ENCODE results near the gene GABPB2. TPM values are rescaled to one million over a fixed set of nuclear protein-coding genes. Genes with fewer than 3 reads are reported as not detected.

GABPB2 gene
- total and polyA plus RNA-seq, 3 donors from 2014 or later = 43.1 to 50.2 (median 45.3) TPM

DNA sequence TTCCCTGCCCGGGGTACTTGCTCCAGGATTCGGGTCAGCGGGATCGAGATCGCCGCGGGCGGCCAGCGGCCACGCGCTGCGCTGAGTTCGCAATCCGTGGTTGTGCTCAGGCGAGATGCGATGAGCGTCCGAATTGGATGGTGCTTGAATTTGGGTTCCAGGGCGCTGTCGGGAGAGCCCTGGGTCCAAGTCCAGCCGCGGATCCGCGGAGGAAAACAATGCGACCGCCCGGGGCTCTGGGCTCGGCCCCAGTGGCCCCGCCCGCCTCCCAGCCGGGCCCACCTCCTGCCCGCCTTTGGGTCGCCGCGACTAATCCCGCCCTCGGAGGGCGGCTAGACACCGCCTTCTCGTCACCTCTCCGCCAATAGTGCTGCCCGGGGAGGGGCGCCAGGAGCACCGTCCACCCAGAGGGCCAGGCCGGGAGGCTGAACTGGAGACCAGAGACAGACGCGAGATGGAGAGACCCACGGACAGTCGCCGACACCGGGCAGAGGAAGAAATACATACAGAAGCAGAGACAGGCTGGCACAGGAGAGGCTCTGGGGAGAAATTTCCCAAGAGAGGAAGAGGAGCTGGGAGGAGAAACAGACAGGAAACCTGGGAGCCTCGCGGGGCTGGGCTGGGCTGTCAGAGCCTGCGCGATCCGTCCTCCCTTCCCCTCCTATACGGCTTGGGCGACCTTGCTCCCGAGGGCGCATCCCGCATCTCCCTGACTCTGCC lies 76.0 kb downstream of the GABPB2 start, which contains the start of gene SEMA6C:
Gene SEMA6C (minus strand): TSS at position 220 of the 720 bp plus-strand sequence. CDS start 4,010 bp downstream, outside the sequence.
- no peaks in the 10 kb centered on the region for H3K27me3 ChIP-seq
- H3K4me1 ChIP-seq = peaks cover 46% of the 10 kb centered on the region
- intact Hi-C loops (cut with DNase I; ENCODE audit: low total_unique reads) = no loop called here
- H3K9me3 ChIP-seq = no peaks in the 10 kb centered on the region
- DNase-seq = peak; percentile 97
- H3K36me3 ChIP-seq (ENCODE audit: low read depth, missing control alignments) = no peaks in the 10 kb centered on the region
- peak within 1 kb of the TSS; percentile 66 to 85 for H3K27ac ChIP-seq
- 0 to 1% methylated on average over 10 to 60 of the region's 61 CpGs for WGBS, 2 donors
- TF ChIP-seq POLR2A (IDR thresholded peaks at IDR 0.05) = peak; percentile 68
- TF ChIP-seq, protein P1, sequence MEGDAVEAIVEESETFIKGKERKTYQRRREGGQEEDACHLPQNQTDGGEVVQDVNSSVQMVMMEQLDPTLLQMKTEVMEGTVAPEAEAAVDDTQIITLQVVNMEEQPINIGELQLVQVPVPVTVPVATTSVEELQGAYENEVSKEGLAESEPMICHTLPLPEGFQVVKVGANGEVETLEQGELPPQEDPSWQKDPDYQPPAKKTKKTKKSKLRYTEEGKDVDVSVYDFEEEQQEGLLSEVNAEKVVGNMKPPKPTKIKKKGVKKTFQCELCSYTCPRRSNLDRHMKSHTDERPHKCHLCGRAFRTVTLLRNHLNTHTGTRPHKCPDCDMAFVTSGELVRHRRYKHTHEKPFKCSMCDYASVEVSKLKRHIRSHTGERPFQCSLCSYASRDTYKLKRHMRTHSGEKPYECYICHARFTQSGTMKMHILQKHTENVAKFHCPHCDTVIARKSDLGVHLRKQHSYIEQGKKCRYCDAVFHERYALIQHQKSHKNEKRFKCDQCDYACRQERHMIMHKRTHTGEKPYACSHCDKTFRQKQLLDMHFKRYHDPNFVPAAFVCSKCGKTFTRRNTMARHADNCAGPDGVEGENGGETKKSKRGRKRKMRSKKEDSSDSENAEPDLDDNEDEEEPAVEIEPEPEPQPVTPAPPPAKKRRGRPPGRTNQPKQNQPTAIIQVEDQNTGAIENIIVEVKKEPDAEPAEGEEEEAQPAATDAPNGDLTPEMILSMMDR (IDR thresholded peaks at IDR 0.05) = no peak
- H3K4me3 ChIP-seq = peak within 1 kb of the TSS; percentile 86 to 93

DNA sequence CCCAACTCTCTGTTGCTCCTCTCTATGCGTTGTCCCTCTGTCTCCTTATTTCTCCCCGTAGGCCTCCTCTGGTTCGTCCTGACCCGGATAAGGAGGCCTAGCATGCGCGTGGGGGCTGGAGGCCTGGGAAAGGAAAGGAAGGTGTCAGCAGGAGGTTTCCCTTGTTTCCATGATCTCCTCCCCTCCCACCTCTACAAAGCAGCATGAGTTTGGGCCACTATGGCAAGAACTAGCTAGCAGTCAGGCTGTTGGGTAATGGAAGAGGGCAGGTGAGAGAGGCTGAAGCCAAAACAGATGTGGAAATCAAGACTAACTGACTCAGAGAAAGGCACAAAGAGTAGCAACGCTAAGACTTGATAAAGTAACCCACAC lies 76.6 kb downstream of the GABPB2 start:
- 4 to 7% methylated on average over 7 of the region's 7 CpGs for WGBS, 2 donors
- Histone ChIP-seq H3K4me1 (peaks cover 46% of the 10 kb centered on the region), H3K4me3 (peak overlapping the region; percentile 86 to 93), H3K36me3 (ENCODE audit: low read depth, missing control alignments) (no peaks in the 10 kb centered on the region), H3K27me3 (no peaks in the 10 kb centered on the region), H3K9me3 (no peaks in the 10 kb centered on the region), H3K27ac (peak overlapping the region; percentile 66 to 85)
- intact Hi-C loops (cut with DNase I; ENCODE audit: low total_unique reads) = no loop called here
- no peak for DNase-seq
- no peak for TF ChIP-seq POLR2A (IDR thresholded peaks at IDR 0.05)
- TF ChIP-seq, protein P1 (IDR thresholded peaks at IDR 0.05) = no peak

DNA sequence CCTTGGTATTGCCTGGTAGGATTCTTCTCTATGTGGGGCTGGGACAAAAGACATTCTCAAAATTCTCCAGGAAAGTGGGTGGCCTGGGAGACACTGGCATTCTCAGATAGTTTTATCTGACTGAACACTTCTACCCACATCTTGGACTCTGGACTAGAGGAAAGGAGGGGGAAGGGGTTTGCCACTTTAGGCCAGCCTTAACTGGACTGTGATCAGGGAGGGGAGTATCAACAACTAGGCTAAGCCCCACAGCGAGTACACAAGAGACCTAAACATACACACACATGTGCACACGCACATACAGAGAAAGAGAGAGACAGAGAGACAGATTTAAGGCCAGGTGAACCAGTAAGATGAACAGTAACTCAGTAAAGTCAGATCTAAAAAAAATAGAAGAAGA lies 77.1 kb downstream of the GABPB2 start:
- DNase-seq = no peak
- no peak for TF ChIP-seq POLR2A (IDR thresholded peaks at IDR 0.05)
- TF ChIP-seq, protein P1 (IDR thresholded peaks at IDR 0.05) = no peak
- Histone ChIP-seq H3K27ac (peak overlapping the region; percentile 66 to 85), H3K27me3 (no peaks in the 10 kb centered on the region), H3K9me3 (no peaks in the 10 kb centered on the region), H3K4me3 (peak overlapping the region in 1 of 2 donors; percentile 93), H3K4me1 (peaks cover 46% of the 10 kb centered on the region), H3K36me3 (ENCODE audit: low read depth, missing control alignments) (no peaks in the 10 kb centered on the region)
- intact Hi-C loops (cut with DNase I; ENCODE audit: low total_unique reads) = no loop called here
- 63 to 74% methylated on average over 2 of the region's 2 CpGs for WGBS, 2 donors

DNA sequence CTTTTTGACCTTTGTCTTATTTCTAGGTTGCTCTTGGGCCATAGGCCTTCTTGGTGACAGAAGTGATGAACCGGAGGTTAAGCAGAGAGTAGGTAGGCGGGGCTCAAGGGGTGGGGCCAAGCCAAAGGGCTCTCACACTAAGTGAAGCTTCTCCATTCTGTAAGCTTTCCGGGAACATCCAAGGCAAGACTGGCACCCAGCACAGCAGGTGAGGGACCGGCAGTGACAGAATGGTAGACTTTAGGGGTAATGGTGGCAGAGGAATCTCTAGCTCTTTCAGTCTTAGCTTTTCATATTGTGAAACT lies 85.9 kb downstream of the GABPB2 start, which contains the start of gene TNFAIP8L2:
Gene TNFAIP8L2 (plus strand): TSS at position 135 of the 305 bp plus-strand sequence. CDS start 2,049 bp downstream, outside the sequence.
- peaks cover 4% of the 10 kb centered on the region for H3K4me1 ChIP-seq
- no peaks in the 10 kb centered on the region for H3K9me3 ChIP-seq
- H3K36me3 ChIP-seq (ENCODE audit: low read depth, missing control alignments) = no peaks in the 10 kb centered on the region
- H3K27me3 ChIP-seq = no peaks in the 10 kb centered on the region
- WGBS, 2 donors = 68 to 77% methylated on average over 4 of the region's 4 CpGs
- H3K4me3 ChIP-seq = no peak within 1 kb of the TSS
- no peak for DNase-seq
- intact Hi-C loops (cut with DNase I; ENCODE audit: low total_unique reads) = no loop called here
- TF ChIP-seq POLR2A (IDR thresholded peaks at IDR 0.05) = no peak
- TF ChIP-seq, protein P1 (IDR thresholded peaks at IDR 0.05) = no peak
- peak within 1 kb of the TSS in 1 of 2 donors; percentile 39 for H3K27ac ChIP-seq
